HUES64 (cell line): Measurements from ENCODE around the gene DCLK2.

Experiments
- H3K27ac ChIP-seq: 2 replicates; pipeline ENCODE4 v1.7.0; 2013; ENCODE audit warnings: low read depth, low read length, inconsistent platforms
- H3K27me3 ChIP-seq: 2 replicates; pipeline ENCODE4 v1.6.1; 2013; ENCODE audit warnings: mild to moderate bottlenecking, low read length; ENCODE audit not compliant: insufficient read depth
- H3K36me3 ChIP-seq: 2 replicates; pipeline ENCODE4 v1.6.1; 2013; ENCODE audit warnings: mild to moderate bottlenecking, low read length; ENCODE audit not compliant: insufficient read depth
- H3K4me1 ChIP-seq: 2 replicates; pipeline ENCODE4 v1.6.1; 2013; ENCODE audit warnings: mild to moderate bottlenecking, low read length, moderate library complexity; ENCODE audit not compliant: insufficient read depth
- H3K4me3 ChIP-seq: 2 replicates; pipeline ENCODE4 v1.5.1; 2013; ENCODE audit warnings: mild to moderate bottlenecking, low read length, moderate library complexity
- H3K9ac ChIP-seq: 2 replicates; pipeline ENCODE4 v1.6.1; 2013; ENCODE audit warnings: mild to moderate bottlenecking, low read depth, low read length
- H3K9me3 ChIP-seq: 2 replicates; pipeline ENCODE4 v1.6.1; 2013; ENCODE audit warnings: low read depth, low read length; ENCODE audit not compliant: insufficient read depth
- WGBS: fragments of 150-250, 120-280 bp; methylation state at CpG from one replicate; pipeline ENCODE4 v1.1.7; 2013; ENCODE audit warnings: missing lambda C conversion rate; 5-methylcytosine and 5-hydroxymethylcytosine counted together

Gene DCLK2

GRCh38 chr4:150278206-150278605 lies 200.0 kb downstream of the DCLK2 start:
- Histone ChIP-seq H3K9ac (no peak overlapping the region), H3K4me3 (no peak overlapping the region), H3K27ac (no peak overlapping the region), H3K27me3 (no peaks in the 10 kb centered on the region), H3K4me1 (peaks cover 10% of the 10 kb centered on the region; the same call in 1 of the 2 replicates), H3K36me3 (no peaks in the 10 kb centered on the region; the same call in 1 of the 2 replicates), H3K9me3 (no peaks in the 10 kb centered on the region)
- 91% methylated on average over 2 of the region's 2 CpGs for WGBS

- H3K4me1 ChIP-seq: peaks cover 10% of the 10 kb centered on the region; the same call in 1 of the 2 replicates
- H3K9ac ChIP-seq: peak overlapping the region; percentile 15; the same call in 1 of the 2 replicates
- H3K4me3 ChIP-seq: no peak overlapping the region
- H3K9me3 ChIP-seq: no peaks in the 10 kb centered on the region
- H3K27me3 ChIP-seq: no peaks in the 10 kb centered on the region
- peak overlapping the region; percentile 15; the same call in 1 of the 2 replicates for H3K27ac ChIP-seq
- H3K36me3 ChIP-seq: no peaks in the 10 kb centered on the region; the same call in 1 of the 2 replicates
- WGBS: 82% methylated on average over 9 of the region's 9 CpGs
Observed at GRCh38 chr4:150280081-150280895, 202.0 kb downstream of the DCLK2 start.

GRCh38 chr4:150280975-150281374 lies 202.7 kb downstream of the DCLK2 start:
- no peaks in the 10 kb centered on the region; the same call in 1 of the 2 replicates for H3K36me3 ChIP-seq
- 95% methylated on average over 8 of the region's 8 CpGs for WGBS
- peaks cover 10% of the 10 kb centered on the region; the same call in 1 of the 2 replicates for H3K4me1 ChIP-seq
- H3K9me3 ChIP-seq: no peaks in the 10 kb centered on the region
- H3K27ac ChIP-seq: peak overlapping the region; percentile 6; the same call in 1 of the 2 replicates
- H3K9ac ChIP-seq: no peak overlapping the region
- H3K27me3 ChIP-seq: no peaks in the 10 kb centered on the region
- H3K4me3 ChIP-seq: no peak overlapping the region

- Histone ChIP-seq H3K9me3 (no peaks in the 10 kb centered on the region), H3K27ac (no peak overlapping the region), H3K27me3 (no peaks in the 10 kb centered on the region), H3K4me3 (no peak overlapping the region), H3K4me1 (peaks cover 10% of the 10 kb centered on the region; the same call in 1 of the 2 replicates), H3K36me3 (no peaks in the 10 kb centered on the region; the same call in 1 of the 2 replicates), H3K9ac (no peak overlapping the region)
- 98% methylated on average over 1 of the region's 1 CpG for WGBS
Observed at GRCh38 chr4:150283689-150284088, 205.4 kb downstream of the DCLK2 start.

GRCh38 chr4:150286656-150287055 lies 208.4 kb downstream of the DCLK2 start:
- H3K9ac ChIP-seq: no peak overlapping the region
- no peaks in the 10 kb centered on the region for H3K4me1 ChIP-seq
- H3K9me3 ChIP-seq: no peaks in the 10 kb centered on the region
- no peak overlapping the region for H3K27ac ChIP-seq
- no peak overlapping the region for H3K4me3 ChIP-seq
- WGBS: 93% methylated on average over 6 of the region's 6 CpGs
- no peaks in the 10 kb centered on the region; the same call in 1 of the 2 replicates for H3K36me3 ChIP-seq
- H3K27me3 ChIP-seq: no peaks in the 10 kb centered on the region

GRCh38 chr4:150289198-150289597 lies 211.0 kb downstream of the DCLK2 start:
- H3K4me3 ChIP-seq: no peak overlapping the region
- 0 out of 2 replicates have a peak, but pooled peaks cover 3% of the 10 kb centered on the region for H3K9me3 ChIP-seq
- no peaks in the 10 kb centered on the region for H3K4me1 ChIP-seq
- H3K9ac ChIP-seq: no peak overlapping the region
- H3K36me3 ChIP-seq: no peaks in the 10 kb centered on the region
- no peaks in the 10 kb centered on the region for H3K27me3 ChIP-seq
- 91% methylated on average over 2 of the region's 2 CpGs for WGBS
- H3K27ac ChIP-seq: no peak overlapping the region

- Histone ChIP-seq H3K4me3 (no peak overlapping the region), H3K9me3 (0 out of 2 replicates have a peak, but pooled peaks cover 3% of the 10 kb centered on the region), H3K27me3 (no peaks in the 10 kb centered on the region), H3K9ac (no peak overlapping the region), H3K27ac (no peak overlapping the region), H3K36me3 (no peaks in the 10 kb centered on the region), H3K4me1 (no peaks in the 10 kb centered on the region)
- 94% methylated on average over 3 of the region's 3 CpGs for WGBS
Observed at GRCh38 chr4:150289881-150290280, 211.6 kb downstream of the DCLK2 start.

GRCh38 chr4:150297861-150298474 lies 219.7 kb downstream of the DCLK2 start:
- Histone ChIP-seq H3K4me1 (no peaks in the 10 kb centered on the region), H3K27ac (no peak overlapping the region), H3K9me3 (no peaks in the 10 kb centered on the region), H3K27me3 (no peaks in the 10 kb centered on the region), H3K36me3 (no peaks in the 10 kb centered on the region), H3K9ac (no peak overlapping the region), H3K4me3 (no peak overlapping the region)
- 92% methylated on average over 1 of the region's 1 CpG for WGBS

- WGBS: 91% methylated on average over 3 of the region's 4 CpGs
- no peaks in the 10 kb centered on the region for H3K27me3 ChIP-seq
- no peaks in the 10 kb centered on the region for H3K9me3 ChIP-seq
- 0 out of 2 replicates have a peak, but pooled peaks cover 2% of the 10 kb centered on the region for H3K4me1 ChIP-seq
- no peak overlapping the region for H3K27ac ChIP-seq
- H3K36me3 ChIP-seq: no peaks in the 10 kb centered on the region
- no peak overlapping the region for H3K4me3 ChIP-seq
- no peak overlapping the region for H3K9ac ChIP-seq
Observed at GRCh38 chr4:150299816-150300215, 221.6 kb downstream of the DCLK2 start.

- Histone ChIP-seq H3K36me3 (no peaks in the 10 kb centered on the region), H3K4me1 (0 out of 2 replicates have a peak, but pooled peaks cover 2% of the 10 kb centered on the region), H3K4me3 (no peak overlapping the region), H3K27me3 (no peaks in the 10 kb centered on the region), H3K9me3 (no peaks in the 10 kb centered on the region), H3K9ac (no peak overlapping the region), H3K27ac (no peak overlapping the region)
- WGBS: 82% methylated on average over 3 of the region's 4 CpGs
Observed at GRCh38 chr4:150302553-150302952, 224.3 kb downstream of the DCLK2 start.

- no peak overlapping the region for H3K9ac ChIP-seq
- WGBS: 82% methylated on average over 1 of the region's 2 CpGs
- H3K9me3 ChIP-seq: no peaks in the 10 kb centered on the region
- H3K36me3 ChIP-seq: no peaks in the 10 kb centered on the region
- no peak overlapping the region for H3K27ac ChIP-seq
- no peaks in the 10 kb centered on the region for H3K27me3 ChIP-seq
- H3K4me1 ChIP-seq: 0 out of 2 replicates have a peak, but pooled peaks cover 2% of the 10 kb centered on the region
- no peak overlapping the region for H3K4me3 ChIP-seq
Observed at GRCh38 chr4:150305995-150306394, 227.8 kb downstream of the DCLK2 start.
